Measurements from ENCODE around the gene CCT2. TPM values are rescaled to one million over a fixed set of nuclear protein-coding genes. Genes with fewer than 3 reads are reported as not detected.

CCT2 gene
- total RNA-seq, 2 donors from 2014 or later = 104 to 223 TPM

- TF ChIP-seq CTCF (IDR thresholded peaks at IDR 0.05) = no peak
- Histone ChIP-seq H3K27ac (no peak overlapping the region), H3K27me3 (no peaks in the 10 kb centered on the region), H3K36me3 (peaks cover 41% of the 10 kb centered on the region), H3K4me3 (no peak overlapping the region), H3K9ac (ENCODE audit: low read depth in 2 of 2, low read length in 2 of 2) (no peak overlapping the region), H3K4me1 (peaks cover 6% of the 10 kb centered on the region), H3K9me3 (no peaks in the 10 kb centered on the region)
- intact Hi-C loops (cut with DNase I) = loop anchor here (10.0 kb wide), 1 partner anchor 224 kb away; no protein-coding TSS in a partner anchor
- no peak for DNase-seq
Observed at GRCh38 chr12:69588527-69588926, 3.3 kb downstream of the CCT2 start.

- Histone ChIP-seq H3K4me1 (peaks cover 6% of the 10 kb centered on the region), H3K9me3 (no peaks in the 10 kb centered on the region), H3K27ac (no peak overlapping the region), H3K36me3 (peaks cover 41% of the 10 kb centered on the region), H3K27me3 (no peaks in the 10 kb centered on the region), H3K4me3 (no peak overlapping the region), H3K9ac (ENCODE audit: low read depth in 2 of 2, low read length in 2 of 2) (no peak overlapping the region)
- intact Hi-C loops (cut with DNase I) = loop anchor here (10.0 kb wide), 1 partner anchor 224 kb away; no protein-coding TSS in a partner anchor
- no peak for TF ChIP-seq CTCF (IDR thresholded peaks at IDR 0.05)
- DNase-seq = no peak
Observed at GRCh38 chr12:69589082-69589481, 3.8 kb downstream of the CCT2 start.

- Histone ChIP-seq H3K9me3 (no peaks in the 10 kb centered on the region), H3K4me3 (no peak overlapping the region), H3K27me3 (no peaks in the 10 kb centered on the region), H3K36me3 (peaks cover 23% of the 10 kb centered on the region), H3K27ac (no peak overlapping the region), H3K4me1 (no peaks in the 10 kb centered on the region), H3K9ac (ENCODE audit: low read depth in 2 of 2, low read length in 2 of 2) (no peak overlapping the region)
- intact Hi-C loops (cut with DNase I) = no loop called here
- no peak for TF ChIP-seq CTCF (IDR thresholded peaks at IDR 0.05)
- no peak for DNase-seq
Observed at GRCh38 chr12:69595689-69596088, 10.4 kb downstream of the CCT2 start.

GRCh38 chr12:69598174-69598753 is 13.0 kb downstream of the CCT2 start:
- Histone ChIP-seq H3K27me3 (no peaks in the 10 kb centered on the region), H3K9me3 (no peaks in the 10 kb centered on the region), H3K4me1 (no peaks in the 10 kb centered on the region), H3K27ac (no peak overlapping the region), H3K9ac (ENCODE audit: low read depth in 2 of 2, low read length in 2 of 2) (no peak overlapping the region), H3K4me3 (no peak overlapping the region), H3K36me3 (peaks cover 3% of the 10 kb centered on the region)
- no peak for TF ChIP-seq CTCF (IDR thresholded peaks at IDR 0.05)
- intact Hi-C loops (cut with DNase I) = no loop called here
- DNase-seq = no peak

- Histone ChIP-seq H3K27me3 (no peaks in the 10 kb centered on the region), H3K4me3 (no peak overlapping the region), H3K36me3 (no peaks in the 10 kb centered on the region), H3K4me1 (no peaks in the 10 kb centered on the region), H3K9ac (ENCODE audit: low read depth in 2 of 2, low read length in 2 of 2) (no peak overlapping the region), H3K9me3 (no peaks in the 10 kb centered on the region), H3K27ac (no peak overlapping the region)
- TF ChIP-seq CTCF (IDR thresholded peaks at IDR 0.05) = no peak
- DNase-seq = no peak
- intact Hi-C loops (cut with DNase I) = no loop called here
Observed at GRCh38 chr12:69600804-69601203, 15.5 kb downstream of the CCT2 start.
